Ovary (tissue), 3 donors: Measurements from ENCODE around the gene APP.

ENCODE experiments used
- CTCF ChIP-seq, 3 donors: fragments of 450-650 bp in 2 of 3; fragments of 200-600 bp in 1 of 3; IDR thresholded peaks; one replicate each; pipeline versions ENCODE4 v1.5.1 to v1.8.0; 2016 to 2022; ENCODE audit warnings: antibody characterized with exemption in 3 of 3, mild to moderate bottlenecking in 1 of 3
- EP300 ChIP-seq: sonication (generic); formaldehyde crosslinking; IDR thresholded peaks from one replicate; pipeline ENCODE4 v1.6.1; 2017; ENCODE audit warnings: antibody characterized with exemption
- POLR2A ChIP-seq: fragments of 450-650 bp; IDR thresholded peaks from one replicate; pipeline ENCODE4 v1.6.1; 2017; ENCODE audit warnings: antibody characterized with exemption, mild to moderate bottlenecking, moderate library complexity
- donor health status: DM: no; HTN: no; CAD: no.

- TF ChIP-seq CTCF (IDR thresholded peaks at IDR 0.05), result no peak
- TF ChIP-seq EP300, result no peak
- TF ChIP-seq POLR2A, result no peak
Measured at GRCh38 chr21:25837533-25838265, 332.9 kb downstream of the APP start.
